SK-N-SH (cell line): ENCODE results near the gene CP. TPM values are rescaled to one million over a fixed set of nuclear protein-coding genes. Genes with fewer than 3 reads are reported as not detected.

Experiments used
- CTCF ChIA-PET: fragments of 300-600, 350-600 bp; formaldehyde crosslinking; extraction: SDS; loops from one replicate; lab custom pipeline; 2021; lab: Yijun Ruan, JAX
- POLR2A ChIA-PET: fragments of 350-600 bp; sonication (Branson Sonifier 250); formaldehyde crosslinking; extraction: SDS; loops from one replicate; lab custom pipeline; 2020; ENCODE audit warnings: antibody characterized with exemption, inconsistent platforms; lab: Yijun Ruan, JAX
- DNase-seq: peaks from one replicate; pipeline ENCODE4 v3.0.0; 2012
- H2AFZ ChIP-seq: fragments of 200-600 bp; sonication (generic); 2 replicates; pipeline ENCODE4 v1.8.1; 2016; ENCODE audit warnings: antibody characterized with exemption, mild to moderate bottlenecking, low read depth
- H3F3A ChIP-seq: fragments of 200-600 bp; sonication (generic); replicated peaks from 2 replicates; pipeline ENCODE3; 2016; ENCODE audit warnings: antibody characterized with exemption, mild to moderate bottlenecking; ENCODE audit not compliant: insufficient read depth
- H3K27ac ChIP-seq, 2 experiments: fragments of 200-500 bp in 1 of 2; fragments of 200-600 bp in 1 of 2; sonication (Bioruptor generic) in 1 of 2; sonication (generic), shearing (Covaris generic) in 1 of 2; 2 replicates each; pipeline versions ENCODE4 v1.5.1 to v1.6.1; 2014 to 2016; ENCODE audit warnings: low read depth in 2 of 2, inconsistent platforms in 1 of 2, low read length in 1 of 2, mild to moderate bottlenecking in 1 of 2, mixed read lengths in 1 of 2
- H3K27me3 ChIP-seq: fragments of 200-600 bp; sonication (generic), shearing (Covaris generic); 2 replicates; pipeline ENCODE4 v1.6.1; 2016; ENCODE audit warnings: mixed run types; ENCODE audit not compliant: insufficient read depth
- H3K36me3 ChIP-seq, 2 experiments: fragments of 200-500 bp in 1 of 2; fragments of 200-600 bp in 1 of 2; sonication (Bioruptor generic) in 1 of 2; sonication (generic) in 1 of 2; replicated peaks in 1 of 2; 2 replicates each; pipeline versions ENCODE3 to v1.5.1; 2014 to 2016; ENCODE audit warnings: low read length in 1 of 2, mild to moderate bottlenecking in 1 of 2; ENCODE audit not compliant: insufficient read depth in 2 of 2, control insufficient read depth in 1 of 2
- H3K4me1 ChIP-seq, 2 experiments: fragments of 200-500 bp in 1 of 2; fragments of 200-600 bp in 1 of 2; sonication (Bioruptor generic) in 1 of 2; sonication (generic), shearing (Covaris generic) in 1 of 2; 2 replicates each; pipeline versions ENCODE4 v1.5.1 to v1.6.1; 2014 to 2016; ENCODE audit warnings: low read depth in 1 of 2, low read length in 1 of 2, mixed run types in 1 of 2; ENCODE audit not compliant: insufficient read depth in 2 of 2, control insufficient read depth in 1 of 2
- H3K4me2 ChIP-seq: fragments of 200-600 bp; sonication (generic), shearing (Covaris generic); 2 replicates; pipeline ENCODE4 v1.6.1; 2017; ENCODE audit warnings: mixed run types
- H3K4me3 ChIP-seq, 2 experiments: fragments of 200-500 bp in 1 of 2; fragments of 200-600 bp in 1 of 2; sonication (Bioruptor generic) in 1 of 2; sonication (generic), shearing (Covaris generic) in 1 of 2; 2 replicates each; pipeline versions ENCODE4 v1.5.1 to v1.8.1; 2014 to 2016; ENCODE audit warnings: low read depth in 2 of 2, inconsistent platforms in 1 of 2, low read length in 1 of 2, mild to moderate bottlenecking in 1 of 2, mixed read lengths in 1 of 2, moderate library complexity in 1 of 2
- H3K79me2 ChIP-seq: fragments of 200-600 bp; sonication (generic); 2 replicates; pipeline ENCODE4 v1.8.1; 2017; ENCODE audit warnings: mild to moderate bottlenecking; ENCODE audit not compliant: insufficient read depth
- H3K9ac ChIP-seq: fragments of 200-600 bp; sonication (generic); 2 replicates; pipeline ENCODE4 v1.6.1; 2017; ENCODE audit warnings: mixed run types
- H3K9me2 ChIP-seq: fragments of 200-600 bp; sonication (generic); 2 replicates; pipeline ENCODE4 v1.6.1; 2017; ENCODE audit warnings: mixed run types
- H3K9me3 ChIP-seq: fragments of 200-600 bp; sonication (generic); 2 replicates; pipeline ENCODE4 v1.6.1; 2017; ENCODE audit warnings: mixed run types, mild to moderate bottlenecking, moderate library complexity
- H4K20me1 ChIP-seq: fragments of 200-600 bp; sonication (generic); 2 replicates; pipeline ENCODE4 v1.6.1; 2017; ENCODE audit warnings: mild to moderate bottlenecking, mixed run types; ENCODE audit not compliant: insufficient read depth
- ELF1 ChIP-seq: IDR thresholded peaks from 2 replicates; pipeline ENCODE4 v1.4.0; 2012
- EZH2phosphoT487 ChIP-seq: fragments of 200-600 bp; sonication (generic); IDR thresholded peaks from 2 replicates; pipeline ENCODE4 v1.6.1; 2017; ENCODE audit warnings: low read depth, mixed run types, mild to moderate bottlenecking, antibody characterized with exemption, moderate library complexity, borderline replicate concordance
- FOXJ3 ChIP-seq: sonication (generic); formaldehyde crosslinking; IDR thresholded peaks from 2 replicates; pipeline ENCODE4 v1.5.1; 2020; ENCODE audit warnings: mild to moderate bottlenecking, missing genetic modification reagents
- FOXM1 ChIP-seq: IDR thresholded peaks from 2 replicates; pipeline ENCODE4 v1.4.0; 2012; ENCODE audit warnings: low read depth, mild to moderate bottlenecking
- GABPA ChIP-seq: IDR thresholded peaks from 2 replicates; pipeline ENCODE4 v1.4.0; 2012; ENCODE audit warnings: low read depth, mild to moderate bottlenecking
- GATA2 ChIP-seq: sonication (generic); formaldehyde crosslinking; IDR thresholded peaks from 2 replicates; pipeline ENCODE4 v1.5.0; 2020; ENCODE audit warnings: mild to moderate bottlenecking, missing genetic modification reagents
- MEF2A ChIP-seq: IDR thresholded peaks from 2 replicates; pipeline ENCODE4 v1.4.0; 2012; ENCODE audit warnings: low read depth, borderline replicate concordance
- MXI1 ChIP-seq: IDR thresholded peaks from 2 replicates; pipeline ENCODE4 v1.6.1; 2012; ENCODE audit warnings: mild to moderate bottlenecking, low read depth, low read length, improper control_type of control experiment
- NFIC ChIP-seq: IDR thresholded peaks from 2 replicates; pipeline ENCODE4 v1.4.0; 2012; ENCODE audit warnings: borderline replicate concordance
- PBX3 ChIP-seq: IDR thresholded peaks from 2 replicates; pipeline ENCODE4; 2012
- RAD21 ChIP-seq: IDR thresholded peaks from 2 replicates; pipeline ENCODE4 v1.6.1; 2012; ENCODE audit warnings: mild to moderate bottlenecking, low read length
- RCOR1 ChIP-seq: fragments of 150-350 bp; IDR thresholded peaks from 2 replicates; pipeline ENCODE4 v1.6.1; 2017; ENCODE audit warnings: antibody characterized with exemption, low read length
- TCF12 ChIP-seq: IDR thresholded peaks from 2 replicates; pipeline ENCODE4 v1.4.0; 2012
- TEAD4 ChIP-seq: IDR thresholded peaks from 2 replicates; pipeline ENCODE4 v1.4.0; 2012; ENCODE audit warnings: mild to moderate bottlenecking, borderline replicate concordance; ENCODE audit not compliant: insufficient read depth
- USF2 ChIP-seq: fragments of 150-350 bp; IDR thresholded peaks from 2 replicates; pipeline ENCODE4 v1.6.1; 2017; ENCODE audit warnings: antibody characterized with exemption, low read length, low read depth, borderline replicate concordance
- YY1 ChIP-seq: IDR thresholded peaks from 2 replicates; pipeline ENCODE4 v1.4.0; 2012; ENCODE audit warnings: low read depth, mild to moderate bottlenecking
- ZBTB33 ChIP-seq: IDR thresholded peaks from 2 replicates; pipeline ENCODE4 v1.4.0; 2012; ENCODE audit warnings: low read depth, borderline replicate concordance
- WGBS: methylation state at CpG from one replicate; pipeline ENCODE4 v1.1.6; 2017; ENCODE audit warnings: low lambda C conversion rate; 5-methylcytosine and 5-hydroxymethylcytosine counted together
- polyA plus RNA-seq, 3 experiments: library from polyadenylated mRNA; depleted of rRNA; stranded (reverse); fragments of >200 nt; gene quantifications; 2 replicates each; pipeline ENCODE4 v1.2.3, GENCODE V29; 2012

CP gene
- polyA plus RNA-seq, 1 of the 3 experiments (the other 2 are of a cell fraction): not detected

- H3K4me1 ChIP-seq: peaks cover 0 to 4% of the 10 kb centered on the region in 2 experiments; a peak in 1 of 4 replicates
- no peaks in the 10 kb centered on the region for H3K79me2 ChIP-seq
- H3K9ac ChIP-seq: no peak overlapping the region
- no peak for DNase-seq
- no peaks in the 10 kb centered on the region for H4K20me1 ChIP-seq
- H3K4me3 ChIP-seq: no peak overlapping the region
- H2AFZ ChIP-seq: no peak overlapping the region
- CTCF ChIA-PET: interaction anchor here (0.6 kb wide), 1 partner anchor 147 kb away, joined by 3 read pairs; no protein-coding TSS in a partner anchor
- H3K36me3 ChIP-seq: no peaks in the 10 kb centered on the region
- no peaks in the 10 kb centered on the region for H3F3A ChIP-seq
- POLR2A ChIA-PET: no interaction called here
- no peaks in the 10 kb centered on the region for H3K9me3 ChIP-seq
- no peaks in the 10 kb centered on the region for H3K9me2 ChIP-seq
- TF ChIP-seq TCF12: peak; percentile 61
- no peak for TF ChIP-seq RAD21
- no peak for TF ChIP-seq ELF1
- TF ChIP-seq, all 33 proteins: peak for 1
- Histone ChIP-seq H3K27me3 (no peaks in the 10 kb centered on the region), H3K27ac (peak overlapping the region in 1 of 2 experiments; percentile 23; a peak in 1 of 4 replicates), H3K4me2 (no peak overlapping the region)
Observed at GRCh38 chr3:149266736-149267135, 45.1 kb upstream of the CP start.

GRCh38 chr3:149263856-149264255 is 42.2 kb upstream of the CP start:
- Histone ChIP-seq H3K27me3 (no peaks in the 10 kb centered on the region), H3K9me2 (no peaks in the 10 kb centered on the region), H3K9me3 (no peaks in the 10 kb centered on the region), H2AFZ (no peak overlapping the region), H4K20me1 (no peaks in the 10 kb centered on the region), H3K27ac (no peak overlapping the region), H3K4me3 (no peak overlapping the region)
- WGBS: 87% methylated on average over 1 of the region's 1 CpG
- no peak for DNase-seq
- POLR2A ChIA-PET: no interaction called here
- TF ChIP-seq MXI1 (no peak), GABPA (no peak), MEF2A (no peak), TCF12 (no peak)
- TF ChIP-seq, all 33 proteins: peak for 0
- CTCF ChIA-PET: interaction anchor here (0.7 kb wide), 1 partner anchor 9 kb away, joined by 3 read pairs; no protein-coding TSS in a partner anchor
- no peaks in the 10 kb centered on the region for H3K36me3 ChIP-seq
- H3K4me2 ChIP-seq: no peak overlapping the region
- no peaks in the 10 kb centered on the region; a peak in 2 of 4 replicates for H3K4me1 ChIP-seq
- no peaks in the 10 kb centered on the region for H3F3A ChIP-seq
- no peaks in the 10 kb centered on the region for H3K79me2 ChIP-seq
- H3K9ac ChIP-seq: no peak overlapping the region

GRCh38 chr3:149258714-149259113 is 37.1 kb upstream of the CP start:
- no peaks in the 10 kb centered on the region for H3F3A ChIP-seq
- H3K4me3 ChIP-seq: no peak overlapping the region
- no peak overlapping the region for H3K9ac ChIP-seq
- H3K79me2 ChIP-seq: no peaks in the 10 kb centered on the region
- H3K9me2 ChIP-seq: no peaks in the 10 kb centered on the region
- H4K20me1 ChIP-seq: no peaks in the 10 kb centered on the region
- no peak for DNase-seq
- no peaks in the 10 kb centered on the region for H3K36me3 ChIP-seq
- ChIA-PET CTCF (interaction anchor here (0.6 to 1.1 kb wide), 2 partner anchors 130 to 139 kb away, joined by 3 read pairs; no protein-coding TSS in a partner anchor), POLR2A (no interaction called here)
- no peak overlapping the region for H3K27ac ChIP-seq
- H3K4me1 ChIP-seq: peaks cover 0 to 2% of the 10 kb centered on the region in 2 experiments; a peak in 1 of 4 replicates
- no peak overlapping the region for H3K4me2 ChIP-seq
- H3K27me3 ChIP-seq: no peaks in the 10 kb centered on the region
- H2AFZ ChIP-seq: no peak overlapping the region
- 97% methylated on average over 4 of the region's 4 CpGs for WGBS
- H3K9me3 ChIP-seq: no peaks in the 10 kb centered on the region
- TF ChIP-seq ZBTB33: no peak
- no peak for TF ChIP-seq NFIC
- no peak for TF ChIP-seq FOXJ3 (CRISPR knock-in tag)
- no peak for TF ChIP-seq YY1
- no peak for TF ChIP-seq USF2
- no peak for TF ChIP-seq GATA2 (CRISPR knock-in tag)
- no peak for TF ChIP-seq EZH2phosphoT487
- no peak for TF ChIP-seq TEAD4
- no peak for TF ChIP-seq RCOR1
- no peak for TF ChIP-seq FOXM1
- TF ChIP-seq GABPA: no peak
- no peak for TF ChIP-seq MEF2A
- TF ChIP-seq PBX3: no peak
